HepG2 (cell line): Measurements from ENCODE around the gene PNN. TPM values are rescaled to one million over a fixed set of nuclear protein-coding genes. Genes with fewer than 3 reads are reported as not detected.

ENCODE experiments used
- EED ChIP-seq: sonication (generic); formaldehyde crosslinking; IDR thresholded peaks from 2 replicates; pipeline ENCODE4 v1.5.0; 2020; ENCODE audit warnings: mild to moderate bottlenecking, missing genetic modification reagents
- FOSL2 ChIP-seq: sonication (generic); formaldehyde crosslinking; IDR thresholded peaks from 2 replicates; pipeline ENCODE4 v1.4.0; 2020; ENCODE audit warnings: missing genetic modification reagents
- HMG20A ChIP-seq: IDR thresholded peaks from 2 replicates; pipeline ENCODE4 v1.6.1; 2016; ENCODE audit warnings: borderline replicate concordance
- IRF2 ChIP-seq: IDR thresholded peaks from 2 replicates; pipeline ENCODE4 v1.6.1; 2018; ENCODE audit warnings: missing genetic modification reagents, missing compliant biosample characterization
- MBNL3 ChIP-seq: fragments of 250-450 bp; sonication (Bioruptor Pico); conservative IDR thresholded peaks from 2 replicates; pipeline ENCODE4 v1.8.0; 2022; ENCODE audit warnings: mild to moderate bottlenecking, inconsistent platforms
- MXD3 ChIP-seq: IDR thresholded peaks from 2 replicates; pipeline ENCODE4 v1.6.1; 2016; ENCODE audit warnings: mild to moderate bottlenecking, missing biosample characterization, missing genetic modification reagents
- NFYC ChIP-seq: IDR thresholded peaks from 2 replicates; pipeline ENCODE4 v1.6.1; 2016; ENCODE audit warnings: missing genetic modification reagents, missing compliant biosample characterization
- ONECUT2 ChIP-seq: sonication (generic); formaldehyde crosslinking; IDR thresholded peaks from 2 replicates; pipeline ENCODE4 v1.4.0; 2020; ENCODE audit warnings: missing genetic modification reagents
- PRMT3 ChIP-seq: sonication (generic); formaldehyde crosslinking; IDR thresholded peaks from 2 replicates; pipeline ENCODE4 v1.8.1; 2022; ENCODE audit warnings: low read depth, mild to moderate bottlenecking, moderate library complexity, missing genetic modification reagents, borderline replicate concordance
- RARG ChIP-seq: sonication (generic); formaldehyde crosslinking; IDR thresholded peaks from 2 replicates; pipeline ENCODE4 v1.4.0; 2020; ENCODE audit warnings: low read depth, mild to moderate bottlenecking, missing genetic modification reagents
- SMAD3 ChIP-seq: sonication (generic); formaldehyde crosslinking; IDR thresholded peaks from 2 replicates; pipeline ENCODE4 v1.4.0; 2020; ENCODE audit warnings: missing genetic modification reagents
- ZBTB7A ChIP-seq: sonication (generic); formaldehyde crosslinking; IDR thresholded peaks from 2 replicates; pipeline ENCODE4 v1.8.0; 2022; ENCODE audit warnings: mild to moderate bottlenecking, missing genetic modification reagents
- ZNF337 ChIP-seq: sonication (generic); formaldehyde crosslinking; IDR thresholded peaks from 2 replicates; pipeline ENCODE4 v1.5.1; 2020; ENCODE audit warnings: missing genetic modification reagents, low read depth, mild to moderate bottlenecking, borderline replicate concordance
- ZNF775 ChIP-seq: sonication (generic); formaldehyde crosslinking; IDR thresholded peaks from 2 replicates; pipeline ENCODE4 v1.4.0; 2020; ENCODE audit warnings: missing genetic modification reagents, mild to moderate bottlenecking, moderate library complexity, borderline replicate concordance
- ZNF878 ChIP-seq: sonication (generic); formaldehyde crosslinking; IDR thresholded peaks from 2 replicates; pipeline ENCODE4 v1.8.1; 2023; ENCODE audit warnings: mild to moderate bottlenecking, missing genetic modification reagents, moderate library complexity
- ZZZ3 ChIP-seq: sonication (generic); formaldehyde crosslinking; IDR thresholded peaks from 2 replicates; pipeline ENCODE4 v1.4.0; 2020; ENCODE audit warnings: missing genetic modification reagents, mild to moderate bottlenecking, borderline replicate concordance
- polyA plus RNA-seq, 8 experiments: library from polyadenylated mRNA; depleted of rRNA in 3 of 8; stranded (reverse) in 7 of 8; unstranded in 1 of 8; fragments of >200 nt; fragmentation: Illumina TruSeq in 4 of 8; extraction: Trizol in 4 of 8; gene quantifications; 2 replicates each; pipeline versions ENCODE4 v1.2.1 to v1.2.3, GENCODE V29; 2011 to 2016; ENCODE audit warnings: low read depth in 4 of 8, missing spikeins in 1 of 8, mixed read lengths in 1 of 8; ENCODE audit not compliant: insufficient read depth in 1 of 8
- total RNA-seq, 5 experiments: library from RNA; depleted of rRNA; stranded (reverse); fragments of >200 nt; fragmentation: Illumina TruSeq; extraction: Trizol; gene quantifications; 2 replicates each; pipeline ENCODE4 v1.2.3, GENCODE V29; 2016; ENCODE audit warnings: low read depth in 1 of 5
- TF ChIP-seq, protein P1 (sequence below): sonication (generic); formaldehyde crosslinking; IDR thresholded peaks from 2 replicates; pipeline ENCODE4 v1.5.1; 2020; ENCODE audit warnings: missing genetic modification reagents, mild to moderate bottlenecking, borderline replicate concordance
- TF ChIP-seq, protein P2 (sequence below): sonication (generic); formaldehyde crosslinking; IDR thresholded peaks from 2 replicates; pipeline ENCODE4 v1.4.0; 2020; ENCODE audit warnings: mild to moderate bottlenecking, missing genetic modification reagents
- TF ChIP-seq, protein P3 (sequence below): sonication (generic); formaldehyde crosslinking; IDR thresholded peaks from 2 replicates; pipeline ENCODE4 v1.8.1; 2023; ENCODE audit warnings: mild to moderate bottlenecking, missing genetic modification reagents

Gene PNN
- total and polyA plus RNA-seq, 2 of the 13 experiments (the other 11 are each of a cell fraction or from before 2014, with no cell fraction given): 58.0 to 214 TPM

DNA sequence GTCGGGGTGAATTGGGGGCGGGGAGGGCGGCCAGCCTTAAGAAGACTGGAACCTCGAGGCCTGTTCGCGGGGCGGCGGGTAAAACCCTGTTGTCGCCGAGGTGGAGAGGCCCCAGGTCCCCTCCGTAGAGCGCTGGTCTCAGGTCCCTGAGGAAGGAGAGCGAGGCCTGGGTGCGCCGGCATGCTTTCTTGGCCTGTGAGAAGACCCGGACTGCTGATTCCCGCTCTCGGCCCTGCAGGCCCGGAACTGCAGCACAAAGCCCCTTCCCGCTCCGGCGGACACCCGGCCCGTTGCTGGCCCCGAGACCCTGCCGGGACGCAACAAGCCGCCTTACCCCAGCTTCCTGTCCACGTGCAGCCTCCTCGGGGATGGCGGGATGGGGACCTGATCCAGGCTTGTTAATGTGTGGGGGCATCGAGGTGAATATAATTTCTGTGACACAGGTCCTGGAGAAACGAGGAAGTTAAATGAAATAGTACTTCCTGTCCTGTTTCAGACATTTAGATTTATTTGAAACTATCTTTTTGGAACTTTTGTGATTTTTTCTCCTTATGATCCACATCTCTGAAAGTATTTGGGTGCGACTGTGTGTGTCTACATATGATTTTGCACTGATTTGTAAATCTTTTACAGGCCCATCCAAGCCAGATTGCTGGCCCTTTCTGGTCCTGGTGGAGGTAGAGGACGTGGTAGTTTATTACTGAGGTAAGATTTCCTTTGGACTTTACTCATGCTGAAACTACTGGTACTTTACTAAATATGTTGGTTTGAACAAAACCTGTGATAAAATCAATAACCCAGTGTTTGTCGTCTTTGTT, 600 bp downstream of the PNN start (continued):
- TF ChIP-seq, protein P1, sequence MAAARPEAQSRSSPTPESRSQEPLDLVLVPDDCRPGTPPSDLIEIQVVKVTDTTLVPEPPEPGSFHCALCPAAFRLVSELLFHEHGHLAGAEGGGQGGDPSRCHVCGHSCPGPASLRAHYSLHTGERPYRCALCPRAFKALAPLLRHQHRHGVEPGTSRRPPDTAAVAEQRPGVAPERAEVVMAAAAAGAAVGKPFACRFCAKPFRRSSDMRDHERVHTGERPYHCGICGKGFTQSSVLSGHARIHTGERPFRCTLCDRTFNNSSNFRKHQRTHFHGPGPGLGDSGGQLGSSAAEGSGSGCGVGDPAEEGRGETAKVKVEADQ (CRISPR knock-in tag): peak; percentile 93
- no peak for TF ChIP-seq HMG20A (CRISPR knock-in tag)
- TF ChIP-seq EED (CRISPR knock-in tag): peak; percentile 72; the same call in 1 of the 2 replicates
- TF ChIP-seq ZZZ3 (CRISPR knock-in tag): no peak; the same call in 1 of the 2 replicates
- TF ChIP-seq ZNF337 (CRISPR knock-in tag): 0 out of 2 replicates have a peak, but pooled peaks have one; percentile 56
- no peak; the same call in none of the 2 replicates for TF ChIP-seq MXD3 (CRISPR knock-in tag)
- 0 out of 2 replicates have a peak, but pooled peaks have one; percentile 48 for TF ChIP-seq MBNL3 (CRISPR knock-in tag)
- peak; percentile 10; the same call in 1 of the 2 replicates for TF ChIP-seq ZNF775 (CRISPR knock-in tag)
- peak; percentile 78 for TF ChIP-seq ZBTB7A
- TF ChIP-seq SMAD3: no peak
- TF ChIP-seq, protein P2, sequence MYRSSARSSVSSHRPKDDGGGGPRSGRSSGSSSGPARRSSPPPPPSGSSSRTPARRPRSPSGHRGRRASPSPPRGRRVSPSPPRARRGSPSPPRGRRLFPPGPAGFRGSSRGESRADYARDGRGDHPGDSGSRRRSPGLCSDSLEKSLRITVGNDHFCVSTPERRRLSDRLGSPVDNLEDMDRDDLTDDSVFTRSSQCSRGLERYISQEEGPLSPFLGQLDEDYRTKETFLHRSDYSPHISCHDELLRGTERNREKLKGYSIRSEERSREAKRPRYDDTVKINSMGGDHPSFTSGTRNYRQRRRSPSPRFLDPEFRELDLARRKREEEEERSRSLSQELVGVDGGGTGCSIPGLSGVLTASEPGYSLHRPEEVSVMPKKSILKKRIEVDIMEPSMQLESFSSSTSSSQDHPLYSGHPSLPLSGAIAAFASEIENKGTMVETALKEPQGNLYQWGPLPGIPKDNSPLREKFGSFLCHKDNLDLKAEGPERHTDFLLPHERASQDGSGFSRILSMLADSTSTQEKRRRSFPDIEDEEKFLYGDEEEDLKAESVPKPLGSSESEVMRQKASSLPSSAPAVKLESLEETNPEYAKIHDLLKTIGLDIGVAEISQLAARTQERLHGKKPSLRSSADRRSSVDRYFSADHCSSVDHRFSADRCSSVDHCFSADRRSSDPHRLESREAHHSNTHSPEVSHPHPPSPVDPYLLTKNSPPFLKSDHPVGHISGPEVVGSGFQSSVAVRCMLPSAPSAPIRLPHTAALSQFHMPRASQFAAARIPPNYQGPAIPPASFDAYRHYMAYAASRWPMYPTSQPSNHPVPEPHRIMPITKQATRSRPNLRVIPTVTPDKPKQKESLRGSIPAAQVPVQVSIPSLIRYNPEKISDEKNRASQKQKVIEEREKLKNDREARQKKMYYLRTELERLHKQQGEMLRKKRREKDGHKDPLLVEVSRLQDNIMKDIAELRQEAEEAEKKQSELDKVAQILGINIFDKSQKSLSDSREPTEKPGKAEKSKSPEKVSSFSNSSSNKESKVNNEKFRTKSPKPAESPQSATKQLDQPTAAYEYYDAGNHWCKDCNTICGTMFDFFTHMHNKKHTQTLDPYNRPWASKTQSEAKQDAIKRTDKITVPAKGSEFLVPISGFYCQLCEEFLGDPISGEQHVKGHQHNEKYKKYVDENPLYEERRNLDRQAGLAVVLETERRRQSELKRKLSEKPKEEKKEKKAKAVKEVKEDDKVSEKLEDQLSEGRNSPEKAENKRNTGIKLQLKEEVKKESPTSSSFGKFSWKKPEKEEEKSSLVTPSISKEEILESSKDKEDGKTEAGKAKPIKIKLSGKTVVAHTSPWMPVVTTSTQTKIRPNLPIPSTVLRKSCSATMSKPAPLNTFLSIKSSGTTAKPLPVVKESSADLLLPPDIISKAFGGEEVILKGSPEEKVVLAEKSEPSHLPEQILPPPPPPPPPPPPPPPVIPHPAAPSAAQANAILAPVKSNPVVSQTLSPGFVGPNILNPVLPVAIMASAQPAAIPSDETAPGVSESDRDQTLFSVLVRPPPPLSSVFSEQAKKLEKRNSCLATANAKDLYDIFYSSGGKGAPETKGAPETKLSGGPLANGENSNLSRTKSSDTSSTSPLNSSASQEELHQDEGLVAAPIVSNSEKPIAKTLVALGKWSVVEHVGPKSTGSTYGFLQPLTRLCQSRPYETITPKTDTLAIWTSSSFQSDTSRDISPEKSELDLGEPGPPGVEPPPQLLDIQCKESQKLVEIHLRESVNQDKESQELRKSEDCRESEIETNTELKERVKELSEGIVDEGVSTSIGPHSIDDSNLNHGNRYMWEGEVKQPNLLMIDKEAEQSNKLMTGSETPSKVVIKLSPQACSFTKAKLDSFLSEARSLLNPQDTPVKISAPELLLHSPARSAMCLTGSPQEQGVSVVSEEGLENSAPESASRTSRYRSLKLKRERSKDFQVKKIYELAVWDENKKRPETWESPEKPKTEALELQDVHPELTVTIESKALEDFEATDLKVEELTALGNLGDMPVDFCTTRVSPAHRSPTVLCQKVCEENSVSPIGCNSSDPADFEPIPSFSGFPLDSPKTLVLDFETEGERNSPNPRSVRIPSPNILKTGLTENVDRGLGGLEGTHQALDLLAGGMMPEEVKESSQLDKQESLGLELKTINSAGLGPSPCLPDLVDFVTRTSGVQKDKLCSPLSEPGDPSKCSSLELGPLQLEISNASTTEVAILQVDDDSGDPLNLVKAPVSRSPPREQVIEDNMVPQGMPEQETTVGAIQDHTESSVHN: no peak
- TF ChIP-seq ZNF878 (CRISPR knock-in tag): no peak
- TF ChIP-seq ONECUT2 (CRISPR knock-in tag): no peak
- TF ChIP-seq, protein P3, sequence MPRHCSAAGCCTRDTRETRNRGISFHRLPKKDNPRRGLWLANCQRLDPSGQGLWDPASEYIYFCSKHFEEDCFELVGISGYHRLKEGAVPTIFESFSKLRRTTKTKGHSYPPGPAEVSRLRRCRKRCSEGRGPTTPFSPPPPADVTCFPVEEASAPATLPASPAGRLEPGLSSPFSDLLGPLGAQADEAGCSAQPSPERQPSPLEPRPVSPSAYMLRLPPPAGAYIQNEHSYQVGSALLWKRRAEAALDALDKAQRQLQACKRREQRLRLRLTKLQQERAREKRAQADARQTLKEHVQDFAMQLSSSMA (CRISPR knock-in tag): peak; percentile 72
- TF ChIP-seq RARG (CRISPR knock-in tag): no peak; the same call in 1 of the 2 replicates
- no peak; the same call in 1 of the 2 replicates for TF ChIP-seq IRF2
- TF ChIP-seq FOSL2 (CRISPR knock-in tag): peak; percentile 36; the same call in 1 of the 2 replicates
- TF ChIP-seq NFYC (CRISPR knock-in tag): no peak
- TF ChIP-seq PRMT3 (CRISPR knock-in tag): no peak
